Fibroblast of skin of back (primary cell): ENCODE results near the gene SEMA3D.

ENCODE experiments used
- DNase-seq: peaks from one replicate; pipeline ENCODE4 v3.0.0-alpha.2; 2013

SEMA3D gene

GRCh38 chr7:85119934-85120333, 66.9 kb downstream of the SEMA3D start:
- no peak for DNase-seq

GRCh38 chr7:85115862-85116261, 71.0 kb downstream of the SEMA3D start:
- no peak for DNase-seq

- no peak for DNase-seq
These were observed 71.8 kb downstream of the SEMA3D start for GRCh38 chr7:85115006-85115405.

- DNase-seq: no peak
These were observed 72.5 kb downstream of the SEMA3D start for GRCh38 chr7:85114342-85114741.

- DNase-seq: peak; percentile 78
These were observed 75.1 kb downstream of the SEMA3D start for GRCh38 chr7:85111761-85112160.

GRCh38 chr7:85106719-85107118, 80.1 kb downstream of the SEMA3D start:
- no peak for DNase-seq

- no peak for DNase-seq
These were observed 82.2 kb downstream of the SEMA3D start for GRCh38 chr7:85104432-85105205.

- peak; percentile 21 for DNase-seq
These were observed 82.9 kb downstream of the SEMA3D start for GRCh38 chr7:85103962-85104361.

- no peak for DNase-seq
These were observed 83.5 kb downstream of the SEMA3D start for GRCh38 chr7:85103357-85103756.

GRCh38 chr7:85102813-85103350, 84.0 kb downstream of the SEMA3D start:
- DNase-seq: peak; percentile 69

GRCh38 chr7:85101347-85101746, 85.5 kb downstream of the SEMA3D start:
- peak; percentile 28 for DNase-seq

- no peak for DNase-seq
These were observed 89.0 kb downstream of the SEMA3D start for GRCh38 chr7:85097844-85098243.

- peak; percentile 69 for DNase-seq
These were observed 91.0 kb downstream of the SEMA3D start for GRCh38 chr7:85095806-85096205.

- no peak for DNase-seq
These were observed 91.5 kb downstream of the SEMA3D start for GRCh38 chr7:85095366-85095765.

- no peak for DNase-seq
These were observed 92.7 kb downstream of the SEMA3D start for GRCh38 chr7:85094046-85094725.

- DNase-seq: no peak
These were observed 95.3 kb downstream of the SEMA3D start for GRCh38 chr7:85091565-85091928.

- DNase-seq: no peak
These were observed 95.8 kb downstream of the SEMA3D start for GRCh38 chr7:85090919-85091564.

- DNase-seq: no peak
These were observed 96.7 kb downstream of the SEMA3D start for GRCh38 chr7:85090143-85090542.

GRCh38 chr7:85081846-85082245, 105.0 kb downstream of the SEMA3D start:
- no peak for DNase-seq

GRCh38 chr7:85081392-85081791, 105.5 kb downstream of the SEMA3D start:
- DNase-seq: no peak

- DNase-seq: no peak
These were observed 107.4 kb downstream of the SEMA3D start for GRCh38 chr7:85079434-85079833.

- DNase-seq: no peak
These were observed 108.7 kb downstream of the SEMA3D start for GRCh38 chr7:85078181-85078580.

- no peak for DNase-seq
These were observed 111.0 kb downstream of the SEMA3D start for GRCh38 chr7:85075864-85076263.
